Measurements from ENCODE around the gene PCNP.
"Not testable (repeated sequence)": the region's sequence is repeated elsewhere in the genome, so short reads cannot be mapped to it uniquely, and the experiment has no call there.

PCNP gene, protein sequence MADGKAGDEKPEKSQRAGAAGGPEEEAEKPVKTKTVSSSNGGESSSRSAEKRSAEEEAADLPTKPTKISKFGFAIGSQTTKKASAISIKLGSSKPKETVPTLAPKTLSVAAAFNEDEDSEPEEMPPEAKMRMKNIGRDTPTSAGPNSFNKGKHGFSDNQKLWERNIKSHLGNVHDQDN

DNA sequence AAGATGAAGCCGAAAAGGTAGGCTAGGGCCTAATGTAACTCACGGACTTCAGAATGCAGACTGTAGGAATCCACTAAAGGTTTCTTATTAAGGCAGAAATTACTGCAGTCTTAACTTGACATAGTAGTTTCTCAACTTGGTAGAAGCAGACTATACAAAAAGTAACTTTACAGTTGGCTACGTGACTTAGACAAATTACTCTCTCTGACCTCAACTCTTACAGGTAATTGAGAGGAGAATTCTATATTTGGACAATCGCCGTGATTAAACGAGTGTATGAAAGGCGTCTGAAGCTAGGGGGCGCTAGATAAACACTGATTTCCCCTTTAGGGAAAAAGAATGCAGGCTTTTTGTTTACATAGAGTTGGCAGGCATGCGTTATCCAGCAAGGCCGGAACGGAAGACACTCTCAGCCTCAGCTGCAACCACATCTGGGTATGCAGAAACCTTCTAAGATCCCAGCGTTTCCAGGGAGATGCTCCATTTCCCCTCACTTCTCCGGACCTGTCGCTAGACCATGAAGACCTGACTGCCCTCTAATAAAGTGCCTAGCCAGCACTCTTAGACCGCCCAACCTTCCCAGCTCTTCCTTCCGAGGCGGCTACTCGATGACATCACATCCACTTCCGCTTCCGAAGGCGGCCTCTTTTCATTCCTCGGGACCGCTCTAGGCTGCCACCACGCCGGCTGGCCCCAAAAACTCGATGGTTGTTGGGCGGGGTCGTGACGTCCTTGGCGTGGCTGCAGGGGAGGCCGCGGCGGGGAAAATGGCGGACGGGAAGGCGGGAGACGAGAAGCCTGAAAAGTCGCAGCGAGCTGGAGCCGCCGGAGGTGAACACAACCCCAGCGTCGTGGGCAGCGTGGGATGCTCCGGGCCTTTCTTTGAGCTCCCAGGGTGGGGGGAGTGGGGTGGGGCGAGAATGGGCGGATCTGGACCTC is at the start of gene PCNP:
TSS of gene PCNP (plus strand) at position 732 of the 939 bp plus-strand sequence. CDS start at position 768, 36 bp downstream.
- peak; percentile 97 for DNase-seq (ENCODE audit: low spot score)

DNA sequence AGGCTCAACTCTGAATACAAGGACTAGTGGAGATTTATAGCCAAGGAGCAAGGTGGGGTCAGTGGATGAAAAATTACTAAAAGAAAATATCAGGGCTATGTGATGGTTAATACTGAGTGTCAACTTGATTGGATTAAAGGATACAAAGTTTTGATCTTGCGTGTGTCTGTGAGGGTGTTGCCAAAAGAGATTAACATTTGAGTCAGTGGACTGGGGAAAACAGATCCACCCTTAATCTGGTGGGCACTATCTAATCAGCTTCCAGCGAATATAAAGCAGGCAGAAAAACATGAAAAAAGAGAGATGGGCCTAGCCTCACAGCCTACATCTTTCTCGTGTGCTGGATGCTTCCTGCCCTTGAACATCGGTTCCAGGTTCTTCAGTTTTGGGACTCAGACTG is 46.5 kb upstream of the PCNP start:
- no peak for DNase-seq (ENCODE audit: low spot score)

DNA sequence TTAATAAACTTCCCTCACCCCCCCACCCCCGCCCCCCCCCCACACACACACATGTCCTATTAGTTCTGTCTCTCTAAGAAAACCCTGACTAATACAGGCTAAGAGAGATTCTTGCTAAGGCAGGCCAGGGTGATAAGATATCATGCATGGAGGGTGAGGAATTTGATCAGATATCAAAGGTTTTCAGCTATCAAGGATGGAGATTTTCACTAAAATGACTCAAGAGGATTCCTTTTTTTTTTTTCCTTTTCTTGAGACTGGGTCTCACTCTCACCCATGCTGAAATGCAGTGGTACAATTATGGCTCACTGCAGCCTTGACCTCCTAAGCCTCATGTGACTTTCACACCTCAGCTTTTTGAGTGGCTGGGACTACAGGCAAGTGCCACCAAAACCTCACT is 46.1 kb upstream of the PCNP start:
- no peak for DNase-seq (ENCODE audit: low spot score)

DNA sequence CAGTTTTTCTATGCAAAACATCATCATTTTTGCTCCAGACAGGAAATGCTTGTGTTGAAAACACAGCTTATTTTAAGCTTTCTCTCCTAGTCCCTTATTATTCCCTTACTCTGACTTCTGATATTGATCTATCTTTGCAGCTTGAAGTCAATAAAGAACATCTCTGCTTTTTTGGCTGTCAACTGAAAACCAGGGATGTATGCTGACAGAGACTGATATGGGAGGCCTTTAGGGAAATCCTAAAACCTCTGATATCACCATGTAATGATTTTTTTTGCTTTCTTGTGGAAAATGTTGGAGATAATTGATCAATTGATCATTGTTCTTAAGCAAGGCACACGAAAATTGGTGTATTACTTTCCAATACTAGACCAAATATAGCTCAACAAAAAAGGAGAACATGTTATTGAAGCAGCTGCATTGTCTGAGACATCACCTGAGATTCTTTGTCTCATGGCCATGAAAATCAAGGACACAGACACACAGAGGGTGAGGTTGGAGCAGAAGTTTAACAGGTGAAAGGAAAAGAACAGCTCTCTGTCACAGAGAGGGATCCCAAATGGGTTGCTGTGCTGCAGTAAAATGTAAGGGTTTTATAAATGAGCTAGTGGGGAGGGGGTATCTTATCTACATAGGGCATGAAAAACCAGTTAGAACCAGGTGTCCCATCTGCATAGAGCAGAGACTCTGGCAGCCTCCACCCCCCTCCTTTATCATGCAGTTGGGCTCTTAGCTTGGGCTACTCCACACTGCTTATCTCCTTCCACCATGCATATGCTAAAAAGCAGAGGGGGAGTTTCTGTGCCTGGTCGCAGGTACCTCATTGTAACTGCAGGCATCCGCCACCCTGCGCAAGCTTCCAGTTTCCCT is 43.9 kb upstream of the PCNP start:
- DNase-seq (ENCODE audit: low spot score), result no peak

DNA sequence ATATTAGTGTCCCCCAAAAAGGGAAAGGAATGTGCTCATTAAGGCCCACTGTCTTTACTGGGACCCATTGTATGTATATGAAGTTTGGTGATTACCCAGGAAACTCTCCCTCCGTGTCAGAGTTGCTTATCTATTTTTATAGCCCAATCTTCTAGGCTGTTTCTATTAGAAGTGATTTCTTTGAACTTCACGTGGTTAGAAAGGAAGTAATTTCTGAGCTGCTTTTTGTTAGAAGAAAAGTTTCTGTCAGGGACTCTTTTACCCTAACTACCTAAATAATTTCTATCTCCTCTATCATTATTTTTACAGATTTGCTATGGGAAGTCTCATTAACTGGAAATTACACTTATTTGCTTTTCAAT is 43.3 kb upstream of the PCNP start:
- no peak for DNase-seq (ENCODE audit: low spot score)

DNA sequence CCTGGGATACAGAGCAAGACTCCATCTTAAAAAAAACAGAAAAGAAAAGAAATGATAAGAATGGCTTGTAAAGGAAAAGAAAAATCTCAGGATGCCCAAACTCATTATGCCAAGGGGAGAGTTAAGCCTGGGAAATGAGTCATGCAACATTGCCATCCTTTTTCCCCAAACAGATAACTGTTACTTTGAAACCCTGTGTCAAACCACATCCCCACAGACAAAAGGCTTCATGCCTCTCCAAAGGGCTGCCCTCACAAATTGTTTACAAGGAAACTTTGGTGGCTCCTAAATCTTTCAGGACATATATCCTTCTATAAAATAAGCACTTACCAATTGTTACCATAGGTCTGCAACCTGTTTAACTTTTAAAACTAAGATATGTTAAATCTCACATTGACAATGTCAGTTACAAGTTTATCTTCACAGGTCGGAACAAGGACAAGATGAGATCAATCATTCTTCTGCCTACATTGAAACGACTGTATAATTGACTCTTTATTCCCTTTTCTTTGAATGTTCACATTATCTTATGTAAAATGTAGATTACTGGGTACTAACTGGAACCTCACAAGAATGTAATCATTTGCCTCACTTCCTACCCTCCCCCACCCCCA is 42.4 kb upstream of the PCNP start:
- DNase-seq (ENCODE audit: low spot score), result no peak

DNA sequence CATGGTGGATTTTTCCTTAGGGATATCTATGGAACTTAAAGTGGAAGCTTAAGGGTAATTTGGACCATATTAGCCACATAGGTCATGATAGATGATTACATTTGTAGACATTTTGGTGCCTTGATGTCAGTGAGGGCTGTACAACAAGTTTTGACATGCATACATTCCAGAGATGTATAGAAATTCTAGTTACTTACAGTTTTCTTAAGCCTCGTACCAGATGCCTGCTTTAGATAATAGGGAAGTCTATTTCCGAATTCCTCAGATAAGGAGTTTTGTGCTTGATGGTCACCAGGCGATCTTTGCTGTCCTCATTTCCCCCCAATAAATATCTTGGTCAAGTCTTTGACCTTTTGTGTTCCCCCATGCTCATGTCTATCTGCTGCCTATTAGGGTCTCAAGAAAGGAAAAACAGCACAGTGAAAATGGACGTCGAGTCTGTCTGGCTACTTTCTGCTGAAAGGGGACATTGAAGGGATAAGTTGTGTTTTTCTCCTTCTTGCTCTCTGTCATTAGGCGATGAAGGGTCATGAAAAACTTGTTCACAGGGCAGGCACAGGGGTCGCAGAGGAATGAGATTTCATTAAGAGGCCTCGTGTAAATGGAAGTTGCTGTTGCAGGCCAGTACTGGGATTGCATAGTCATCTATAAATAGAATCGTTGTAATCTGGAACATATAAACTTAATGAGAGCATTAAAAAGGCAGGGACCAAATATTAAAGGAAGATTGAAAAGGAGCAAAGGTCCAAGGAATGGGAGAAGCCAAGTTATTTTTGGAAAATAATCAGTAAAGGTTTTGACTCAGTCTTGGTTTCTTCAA is 41.0 kb upstream of the PCNP start:
- DNase-seq (ENCODE audit: low spot score), result peak; percentile 11

DNA sequence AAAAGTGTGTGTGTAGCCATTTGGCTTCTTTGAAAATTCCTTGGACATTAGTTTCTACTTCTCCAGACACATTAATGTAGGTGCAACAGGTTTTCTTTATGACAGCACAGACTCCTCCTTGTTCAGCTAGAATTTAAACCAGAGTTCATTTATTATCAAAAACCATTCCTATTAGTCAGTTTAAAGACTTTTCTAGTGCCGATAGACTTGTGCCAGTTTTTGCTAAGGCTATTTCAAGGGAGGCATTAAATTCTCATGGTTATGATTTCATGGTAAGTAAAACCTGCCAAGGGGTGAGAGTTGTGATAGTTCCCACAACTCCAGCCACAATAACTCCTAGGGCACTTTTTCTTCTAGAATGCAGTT is 40.4 kb upstream of the PCNP start:
- no peak for DNase-seq (ENCODE audit: low spot score)

DNA sequence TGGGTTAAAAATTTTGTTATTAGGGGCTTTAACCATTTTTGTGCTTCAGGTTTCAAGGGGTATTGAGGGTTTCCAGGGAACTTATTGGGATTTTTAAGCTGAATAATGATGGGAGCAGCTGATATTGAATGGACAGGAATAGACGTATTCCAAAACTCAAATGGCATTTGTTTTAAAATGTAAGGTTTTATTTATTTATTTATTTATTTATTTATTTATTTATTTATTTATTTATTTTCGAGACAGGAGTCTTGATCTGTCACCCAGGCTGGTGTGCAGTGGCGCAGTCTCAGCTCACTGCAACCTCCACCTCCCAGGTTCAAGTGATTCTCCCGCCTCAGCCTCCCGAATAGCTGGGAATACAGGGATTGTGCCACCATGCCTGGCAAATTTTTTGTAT is 38.8 kb upstream of the PCNP start:
- DNase-seq (ENCODE audit: low spot score), result no peak

DNA sequence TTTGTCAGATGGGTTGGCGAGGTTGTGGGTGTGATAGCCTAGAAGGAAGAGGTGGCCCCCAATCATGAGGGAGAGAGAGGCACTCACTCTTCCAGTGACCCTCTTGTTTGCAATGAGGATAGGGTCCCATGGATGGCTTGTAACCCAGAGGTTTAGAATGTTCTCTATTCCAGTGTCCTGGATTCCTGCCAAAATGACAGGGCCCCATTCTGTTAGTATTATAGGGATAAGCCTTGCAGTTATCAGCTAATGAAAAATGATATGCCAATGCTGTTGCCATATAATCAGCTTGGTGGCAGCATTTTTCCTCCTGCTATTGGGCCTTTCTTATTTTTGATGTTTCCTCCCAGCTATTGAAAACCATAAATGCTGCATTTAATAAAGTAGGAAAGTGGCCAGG is 37.7 kb upstream of the PCNP start:
- DNase-seq (ENCODE audit: low spot score), result no peak

DNA sequence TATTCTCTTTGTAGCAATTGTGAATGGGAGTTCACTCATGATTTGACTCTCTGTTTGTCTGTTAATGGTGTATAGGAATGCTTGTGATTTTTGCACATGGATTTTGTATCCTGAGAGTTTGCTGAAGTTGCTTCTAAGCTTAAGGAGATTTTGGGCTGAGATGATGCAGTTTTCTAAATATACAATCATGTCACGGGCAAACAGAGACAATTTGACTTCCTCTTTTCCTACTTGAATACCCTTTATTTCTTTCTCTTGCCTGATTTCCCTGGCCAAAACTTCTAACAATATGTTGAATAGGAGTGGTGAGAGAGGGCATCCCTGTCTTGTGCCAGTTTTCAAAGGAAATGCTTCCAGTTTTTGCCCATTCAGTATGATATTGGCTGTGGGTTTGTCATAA is 37.0 kb upstream of the PCNP start:
- DNase-seq (ENCODE audit: low spot score), result not testable (repeated sequence)

DNA sequence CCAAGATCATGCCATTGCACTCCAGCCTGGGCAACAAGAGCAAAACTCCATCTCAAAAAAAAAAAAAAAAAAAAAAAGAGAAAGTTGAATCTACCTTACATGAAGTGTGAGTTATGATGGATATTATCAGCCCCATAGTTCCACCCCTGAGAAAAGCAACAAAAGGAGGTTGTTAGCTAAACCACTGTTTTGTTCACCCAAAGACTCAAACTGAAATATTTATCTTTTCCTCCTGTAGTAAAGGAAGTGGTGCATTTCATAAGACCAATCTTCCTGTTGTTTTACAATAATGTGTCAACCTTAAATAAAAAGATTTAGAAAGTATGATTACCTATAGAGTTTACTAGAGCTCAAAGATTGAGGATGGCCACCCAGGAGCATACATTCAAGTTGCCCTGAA is 31.0 kb upstream of the PCNP start:
- DNase-seq (ENCODE audit: low spot score), result no peak

DNA sequence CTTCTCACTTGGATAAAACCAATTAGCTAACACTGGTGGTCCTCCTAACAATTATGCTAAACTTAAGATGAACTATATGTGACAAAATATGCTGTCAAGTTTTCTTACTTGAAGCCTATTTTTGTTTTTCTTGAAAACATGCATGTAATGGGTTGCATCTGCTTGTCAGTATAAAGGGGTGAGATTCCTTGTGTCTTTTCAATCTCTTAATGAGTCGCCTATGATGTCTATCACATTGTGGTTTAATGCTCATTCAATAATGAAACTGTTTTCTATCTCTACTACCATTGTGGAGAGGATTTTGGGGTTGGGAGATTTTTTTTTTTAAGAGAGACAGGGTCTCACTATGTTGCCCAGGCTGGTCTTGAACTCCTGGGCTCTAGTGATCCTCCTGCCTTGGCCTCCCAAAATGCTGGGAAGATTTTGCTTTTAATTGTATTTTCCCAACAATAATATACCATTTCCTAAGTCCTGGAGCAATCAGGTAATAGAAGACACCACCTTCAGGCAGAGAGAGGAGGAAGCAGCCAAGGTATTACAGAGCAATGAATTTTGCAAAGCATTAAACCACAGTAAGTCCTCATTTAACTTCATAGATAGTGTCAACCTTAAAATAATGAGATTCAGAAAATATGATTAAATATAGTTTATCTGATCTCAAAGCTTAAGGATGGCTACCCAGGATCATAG is 29.7 kb upstream of the PCNP start:
- no peak for DNase-seq (ENCODE audit: low spot score)

DNA sequence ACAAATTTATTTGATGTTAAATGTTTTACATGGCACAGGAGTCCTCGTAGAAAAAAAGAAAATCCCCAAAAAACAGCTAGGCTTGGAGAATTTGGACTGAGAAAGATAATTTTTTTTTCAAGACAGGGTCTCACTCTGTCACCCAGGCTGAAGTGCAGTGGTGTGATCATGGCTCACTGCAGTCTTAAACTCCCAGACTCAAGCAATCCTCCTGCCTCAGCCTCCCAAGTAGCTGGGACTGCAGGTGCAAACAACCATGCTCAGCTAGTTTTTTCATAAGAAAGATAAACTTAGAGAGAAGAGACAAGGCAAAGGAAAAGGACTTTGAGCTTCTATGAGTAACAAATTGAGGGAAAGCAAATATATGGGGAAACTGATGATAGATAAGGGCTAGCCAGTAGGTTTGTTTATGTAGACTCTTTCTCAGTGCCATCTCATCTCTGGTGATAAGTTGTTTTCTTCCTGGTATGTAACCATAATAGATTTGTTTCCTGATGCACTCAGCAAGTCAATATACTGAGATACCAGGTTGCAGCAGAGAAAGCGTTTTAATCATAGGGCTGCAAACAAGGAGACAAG is 25.4 kb upstream of the PCNP start:
- no peak for DNase-seq (ENCODE audit: low spot score)

DNA sequence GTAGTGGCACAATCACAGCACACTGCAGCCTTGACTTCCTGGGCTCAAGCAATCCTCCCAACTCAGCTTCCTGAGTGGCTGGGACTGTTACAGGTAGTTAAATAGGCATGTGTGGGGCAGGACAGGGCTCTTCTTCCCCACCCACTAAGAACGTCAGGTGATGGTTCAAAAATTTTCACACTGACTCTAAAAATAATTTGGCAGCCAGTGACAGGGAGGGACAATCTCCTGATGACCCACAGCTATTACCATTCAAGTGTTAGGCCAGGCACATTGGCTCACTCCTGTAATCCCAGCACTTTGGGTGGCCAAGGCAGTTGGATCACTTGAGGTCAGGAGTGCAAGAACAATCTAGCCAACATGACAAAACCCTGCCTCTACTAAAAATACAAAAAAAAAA is 24.5 kb upstream of the PCNP start:
- no peak for DNase-seq (ENCODE audit: low spot score)

DNA sequence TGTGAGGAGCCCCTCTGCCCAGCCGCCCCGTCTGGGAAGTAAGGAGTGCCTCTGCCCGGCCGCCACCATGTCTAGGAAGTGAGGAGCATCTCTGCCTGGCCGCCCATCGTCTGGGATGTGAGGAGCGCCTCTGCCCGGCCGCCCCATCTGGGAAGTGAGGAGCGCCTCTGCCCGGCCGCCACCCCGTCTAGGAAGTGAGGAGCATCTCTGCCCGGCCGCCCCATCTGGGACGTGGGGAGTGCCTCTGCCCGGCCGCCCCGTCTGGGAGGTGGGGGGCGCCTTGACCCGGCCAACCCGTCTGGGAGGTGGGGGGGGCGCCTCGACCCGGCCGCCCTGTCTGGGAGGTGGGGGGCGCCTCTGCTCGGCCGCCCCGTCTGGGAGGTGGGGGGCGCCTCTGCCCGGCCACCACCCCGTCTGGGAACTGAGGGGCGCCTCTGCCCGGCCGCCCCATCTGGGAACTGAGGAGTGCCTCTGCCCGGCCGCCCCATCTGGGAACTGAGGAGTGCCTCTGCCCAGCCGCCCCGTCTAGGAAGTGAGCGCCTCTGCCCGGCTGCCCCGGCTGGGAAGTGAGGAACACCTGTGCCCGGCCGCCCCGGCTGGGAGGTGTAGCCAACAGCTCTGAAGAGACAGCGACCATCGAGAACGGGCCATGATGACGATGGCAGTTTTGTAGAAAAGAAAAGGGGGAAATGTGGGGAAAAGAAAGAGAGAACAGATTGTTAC is 22.5 kb upstream of the PCNP start:
- not testable (repeated sequence) for DNase-seq (ENCODE audit: low spot score)

DNA sequence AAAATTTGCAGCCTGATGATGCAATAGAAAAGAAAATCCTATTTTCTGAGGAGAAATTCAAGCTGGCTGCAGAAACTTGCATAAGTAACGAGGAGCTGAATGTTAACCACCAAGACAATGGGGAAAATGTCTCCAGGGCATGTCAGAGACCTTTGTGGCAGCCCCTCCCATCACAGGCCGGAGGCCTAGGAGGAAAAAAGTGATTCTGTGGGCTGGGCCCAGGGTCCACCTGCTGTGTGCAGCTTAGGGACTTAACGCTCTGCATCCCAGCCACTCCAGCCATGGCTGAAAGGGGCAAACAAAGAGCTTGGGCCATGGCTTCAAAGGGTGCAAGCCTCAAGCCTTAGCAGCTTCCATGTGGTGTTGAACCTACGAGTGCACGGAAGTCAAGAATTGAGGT is 20.6 kb upstream of the PCNP start:
- DNase-seq (ENCODE audit: low spot score), result not testable (repeated sequence)

DNA sequence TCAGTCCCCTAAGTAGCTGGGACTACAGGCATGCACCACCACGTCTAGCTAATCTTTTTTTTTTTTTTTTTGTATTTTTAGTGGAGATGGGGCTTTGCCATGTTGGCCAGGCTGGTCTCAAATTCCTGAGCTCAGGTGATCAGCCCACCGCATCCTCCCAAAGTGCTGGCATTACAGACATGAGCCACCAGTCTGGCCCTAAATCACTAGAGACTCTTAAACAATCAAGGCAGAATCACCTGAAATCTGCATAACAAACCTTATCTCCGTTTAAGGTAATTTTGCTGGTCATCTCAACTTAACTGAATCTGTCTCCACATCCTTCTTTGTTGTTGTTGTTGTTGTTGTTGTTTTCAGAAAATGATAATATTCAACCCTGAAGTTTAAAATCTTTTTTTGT is 17.9 kb upstream of the PCNP start:
- DNase-seq (ENCODE audit: low spot score), result no peak

DNA sequence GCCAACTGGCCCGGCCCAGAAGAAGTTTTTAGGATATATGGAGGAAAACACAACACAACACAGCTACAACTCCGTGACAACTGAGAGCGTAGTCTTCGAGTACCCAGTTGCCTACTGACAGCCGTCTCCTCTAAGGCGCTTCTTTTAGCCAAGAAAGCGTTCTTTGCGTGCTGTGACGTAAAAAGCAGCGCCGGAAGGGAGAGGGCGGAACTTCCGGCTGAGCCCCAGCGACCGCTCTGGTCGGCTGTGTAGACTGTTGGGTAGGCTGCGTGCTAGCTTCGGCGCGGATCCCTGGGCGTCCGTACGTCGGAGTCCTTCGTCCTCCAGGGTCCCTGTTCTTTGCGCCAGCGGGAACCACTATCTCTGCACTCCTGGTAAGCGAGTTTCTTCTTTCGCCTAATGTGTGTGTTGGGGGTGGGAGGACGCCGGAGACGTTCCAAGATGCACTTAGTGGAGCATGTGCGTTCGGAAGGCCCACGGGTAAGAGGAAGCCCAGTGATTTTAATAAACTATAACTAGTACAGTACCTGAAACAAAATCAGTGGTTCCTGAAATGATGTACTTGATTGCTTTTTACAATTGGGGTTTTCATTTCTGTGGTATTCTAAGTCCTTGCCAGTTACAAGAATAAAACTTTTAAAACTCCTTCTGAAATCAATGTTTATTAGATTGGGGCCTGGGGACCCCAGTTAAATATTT is 12.2 kb upstream of the PCNP start, which contains the start of gene TRMT10C:
TSS of gene TRMT10C (plus strand) at position 239 of the 699 bp plus-strand sequence. CDS start 2,914 bp downstream, outside the sequence.
- peak; percentile 95 for DNase-seq (ENCODE audit: low spot score)
